Heart left ventricle (tissue), 16 donors: ENCODE data around the gene HOPX. TPM values are rescaled to one million over a fixed set of nuclear protein-coding genes. Genes with fewer than 3 reads are reported as not detected.
"Not testable (repeated sequence)": the region's sequence is repeated elsewhere in the genome, so short reads cannot be mapped to it uniquely, and the experiment has no call there.

Experiments used
- ATAC-seq, 4 donors: fragments of 200-7000 bp; cut with Tn5 transposase; one replicate each; pipeline ENCODE4 v1.9.1; 2020 to 2022; ENCODE audit warnings: moderate library complexity in 4 of 4, mild to moderate bottlenecking in 3 of 4, moderate number of reproducible peaks in 1 of 4
- DNase-seq, 5 donors: peaks; one replicate each; pipeline ENCODE4 v3.0.0-alpha.2; 2020
- H3K27ac ChIP-seq, 12 donors: fragments of 200-600 bp; sonication (generic) in 4 of 12; one replicate each; pipeline versions ENCODE4 v1.5.0 to v1.8.0; 2016 to 2022; ENCODE audit warnings: mild to moderate bottlenecking in 2 of 12
- H3K27me3 ChIP-seq, 9 donors: fragments of 200-600 bp; sonication (generic) in 2 of 9; one replicate each; pipeline versions ENCODE4 v1.5.1 to v1.8.0; 2016 to 2022; ENCODE audit warnings: mild to moderate bottlenecking in 3 of 9
- H3K36me3 ChIP-seq, 9 donors: fragments of 200-600 bp; sonication (generic) in 2 of 9; one replicate each; pipeline versions ENCODE4 v1.5.0 to v1.8.0; 2018 to 2022; ENCODE audit warnings: mild to moderate bottlenecking in 2 of 9
- H3K4me1 ChIP-seq, 12 donors: fragments of 200-600 bp; sonication (generic) in 4 of 12; one replicate each; pipeline versions ENCODE4 v1.5.0 to v1.8.0; 2016 to 2022; ENCODE audit warnings: mild to moderate bottlenecking in 3 of 12
- H3K4me3 ChIP-seq, 12 donors: fragments of 200-600 bp; sonication (generic) in 4 of 12; one replicate each; pipeline versions ENCODE4 v1.5.0 to v1.8.0; 2017 to 2022; ENCODE audit warnings: mild to moderate bottlenecking in 9 of 12, moderate library complexity in 4 of 12
- H3K9me3 ChIP-seq, 12 donors: fragments of 200-600 bp; sonication (generic) in 4 of 12; one replicate each; pipeline versions ENCODE4 v1.5.0 to v1.8.0; 2016 to 2022; ENCODE audit warnings: mild to moderate bottlenecking in 1 of 12
- POLR2A ChIP-seq, 2 donors: fragments of 450-650 bp; IDR thresholded peaks; one replicate each; pipeline ENCODE4 v1.6.1; 2017; ENCODE audit warnings: antibody characterized with exemption in 2 of 2, mild to moderate bottlenecking in 2 of 2, moderate library complexity in 2 of 2
- WGBS, 4 donors: extraction: QIAGEN DNeasy Blood & Tissue Kit in 2 of 4; methylation state at CpG; one replicate each; pipeline versions ENCODE4 v1.1.5 to v1.1.7; 2013 to 2018; 5-methylcytosine and 5-hydroxymethylcytosine counted together
- intact Hi-C, 10 donors: fragments of 100-400 bp; cut with DNase I; formaldehyde crosslinking; loops; one replicate each; pipeline versions ENCODE4 v1.11.1 to v1.14.2; 2022
- polyA plus RNA-seq, 2 donors: library from polyadenylated mRNA; stranded (reverse); fragments of 200-250 nt; gene quantifications; one replicate each; pipeline ENCODE4 v1.2.3, GENCODE V29; 2013
- total RNA-seq, 9 donors: library from RNA; depleted of rRNA in 2 of 9; stranded (reverse); fragments of >200 nt in 2 of 9; fragmentation: NEBNext Ultra II Directional in 3 of 9; extraction: Animal tissue kit (Norgen Biotek cat#: 25700) in 3 of 9; gene quantifications; one replicate each; pipeline versions ENCODE4 v1.1.0 to v1.2.4, GENCODE V29; 2016 to 2023
- TF ChIP-seq, protein P1 (sequence below), 12 donors: fragments of 200-600 bp; sonication (generic) in 4 of 12; IDR thresholded peaks; one replicate each; pipeline versions ENCODE4 v1.5.0 to v1.8.0; 2018 to 2022; ENCODE audit warnings: antibody characterized with exemption in 12 of 12, mild to moderate bottlenecking in 5 of 12
- donor health status: ischemic (EF 13 %, LVEDD 7.1; RV severe dilation, severe dysfunction).
- donor health status: healthy with polysubstance abuse.
- donor health status: DM: no; HTN: yes; CAD: no.
- donor health status: DM: no; HTN: no; CAD: no.
- donor health status: ischemic (EF 25% LVEDD 6.9; RV normal size, moderate dysfunction).
- donor health status: ischemic (EF 25% LVEDD 5.7; RV mildly dilated, moderate dysfunction).
- donor health status: healthy.
- donor health status: DM: yes; HTN: yes; CAD: no.
- donor health status: ischemic (EF 35%, LVEDD 5.7; RV mildly dilated, moderate dysfunction).
- donor health status: nonischemic (EF 11% LVEDD 7.7; RV severe dilation, severe dysfunction).
- donor health status: DM: yes; HTN: yes; CAD: no.
- donor health status: PGD.
- donor health status: ischemic (EF 29% LVEDD 5.4; RV normal size, mild dysfunction).
- donor health status: nonischemic (EF 23%, LVEDD 6.1; RV moderate dilation, normal function).

HOPX gene
- total and polyA plus RNA-seq, 11 donors = 1.5 to 223 (median 21.1) TPM

DNA sequence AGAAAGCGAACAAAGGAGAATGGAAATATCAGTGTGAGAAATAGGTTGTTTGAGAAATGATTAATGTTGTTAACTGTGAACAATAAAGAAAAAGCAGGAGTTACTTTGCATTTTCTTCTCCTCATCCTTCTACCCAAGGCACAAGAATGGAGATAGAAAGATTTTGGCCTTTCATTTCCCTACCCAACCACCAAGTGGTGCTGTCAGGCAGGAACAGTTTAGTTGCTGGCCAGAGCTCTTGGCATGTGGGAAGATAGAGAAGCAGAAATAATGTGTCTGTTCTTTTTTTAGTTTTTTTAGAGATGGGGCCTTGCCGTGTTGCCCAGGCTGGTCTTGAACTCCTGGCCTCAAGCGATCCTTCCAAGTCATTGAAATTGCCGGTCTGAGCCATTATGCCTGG, 12.8 kb downstream of the HOPX start:
- ATAC-seq = no peak
- H3K4me1 ChIP-seq = no peaks in the 10 kb centered on the region
- intact Hi-C loops = loop anchor here in 3 of 10 donors (5.0 to 10.0 kb wide), 2 partner anchors 134 to 137 kb away; no protein-coding TSS in a partner anchor
- peaks cover 0 to 10% (median 0%) of the 10 kb centered on the region in 12 donors for H3K9me3 ChIP-seq
- H3K27me3 ChIP-seq = peaks cover 0 to 16% (median 0%) of the 10 kb centered on the region in 9 donors
- no peak overlapping the region for H3K4me3 ChIP-seq
- H3K27ac ChIP-seq = no peak overlapping the region
- H3K36me3 ChIP-seq = no peaks in the 10 kb centered on the region
- TF ChIP-seq, protein P1, sequence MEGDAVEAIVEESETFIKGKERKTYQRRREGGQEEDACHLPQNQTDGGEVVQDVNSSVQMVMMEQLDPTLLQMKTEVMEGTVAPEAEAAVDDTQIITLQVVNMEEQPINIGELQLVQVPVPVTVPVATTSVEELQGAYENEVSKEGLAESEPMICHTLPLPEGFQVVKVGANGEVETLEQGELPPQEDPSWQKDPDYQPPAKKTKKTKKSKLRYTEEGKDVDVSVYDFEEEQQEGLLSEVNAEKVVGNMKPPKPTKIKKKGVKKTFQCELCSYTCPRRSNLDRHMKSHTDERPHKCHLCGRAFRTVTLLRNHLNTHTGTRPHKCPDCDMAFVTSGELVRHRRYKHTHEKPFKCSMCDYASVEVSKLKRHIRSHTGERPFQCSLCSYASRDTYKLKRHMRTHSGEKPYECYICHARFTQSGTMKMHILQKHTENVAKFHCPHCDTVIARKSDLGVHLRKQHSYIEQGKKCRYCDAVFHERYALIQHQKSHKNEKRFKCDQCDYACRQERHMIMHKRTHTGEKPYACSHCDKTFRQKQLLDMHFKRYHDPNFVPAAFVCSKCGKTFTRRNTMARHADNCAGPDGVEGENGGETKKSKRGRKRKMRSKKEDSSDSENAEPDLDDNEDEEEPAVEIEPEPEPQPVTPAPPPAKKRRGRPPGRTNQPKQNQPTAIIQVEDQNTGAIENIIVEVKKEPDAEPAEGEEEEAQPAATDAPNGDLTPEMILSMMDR (IDR thresholded peaks at IDR 0.05) = peak in 6 of 12 donors; percentile 12 to 30 (median 24)
- no peak for TF ChIP-seq POLR2A (IDR thresholded peaks at IDR 0.05)
- no peak for DNase-seq
- WGBS, 4 donors = 88 to 95% (median 90%) methylated on average over 4 of the region's 4 CpGs

DNA sequence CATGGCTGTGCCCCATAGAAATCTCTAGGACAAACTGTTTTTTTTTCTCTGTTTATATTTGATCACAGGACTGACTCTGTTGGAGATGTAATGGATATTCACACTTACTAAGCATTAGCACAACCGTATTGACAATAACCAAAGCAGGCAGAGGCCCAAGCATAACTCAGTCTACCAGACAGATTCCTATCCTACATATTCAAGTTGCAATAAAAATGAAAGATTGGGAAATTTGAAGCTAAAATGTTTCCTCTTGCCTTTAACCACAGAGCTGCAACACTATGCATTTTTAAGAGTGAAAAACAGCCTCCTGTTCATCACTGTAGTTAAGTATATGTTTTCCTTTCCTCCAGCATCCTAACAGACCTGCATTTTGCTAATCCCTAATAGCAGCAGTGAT, 13.7 kb downstream of the HOPX start:
- not testable (repeated sequence) for H3K36me3 ChIP-seq, H3K27ac ChIP-seq, ATAC-seq, H3K4me3 ChIP-seq, H3K4me1 ChIP-seq, DNase-seq
- H3K9me3 ChIP-seq = peaks cover 0 to 10% (median 0%) of the 10 kb centered on the region in 12 donors
- intact Hi-C loops = loop anchor here in 3 of 10 donors (5.0 to 10.0 kb wide), 2 partner anchors 135 to 137 kb away; no protein-coding TSS in a partner anchor
- peaks cover 0 to 16% (median 0%) of the 10 kb centered on the region in 9 donors for H3K27me3 ChIP-seq
- WGBS, 4 donors = 67 to 75% (median 73%) methylated on average over 1 of the region's 1 CpG

DNA sequence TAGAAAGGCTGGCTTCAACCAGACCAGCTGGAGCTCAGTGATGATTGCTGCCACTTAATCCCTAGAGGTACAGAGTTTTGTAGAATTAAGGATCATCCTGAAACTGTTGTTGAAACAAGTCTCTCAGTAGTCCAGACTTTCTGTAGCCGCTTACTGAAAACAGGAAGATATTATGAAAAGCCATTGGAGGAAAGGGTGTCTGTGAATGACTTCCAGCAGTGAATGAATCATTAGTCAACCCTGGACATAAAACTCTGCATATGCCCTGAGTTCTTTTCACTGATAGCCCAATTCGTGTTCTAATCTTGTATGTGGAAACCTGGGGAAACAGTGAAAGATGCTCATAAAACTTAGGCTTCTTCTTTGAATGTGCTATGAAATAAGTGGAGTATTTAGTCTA, 14.8 kb downstream of the HOPX start:
- intact Hi-C loops = loop anchor here in 3 of 10 donors (5.0 to 10.0 kb wide), 2 partner anchors 136 to 139 kb away; no protein-coding TSS in a partner anchor
- no peaks in the 10 kb centered on the region for H3K36me3 ChIP-seq
- no peak overlapping the region for H3K27ac ChIP-seq
- H3K9me3 ChIP-seq = peaks cover 0 to 10% (median 0%) of the 10 kb centered on the region in 12 donors
- DNase-seq = no peak
- ATAC-seq = no peak
- peaks cover 0 to 21% (median 0%) of the 10 kb centered on the region in 9 donors for H3K27me3 ChIP-seq
- H3K4me3 ChIP-seq = no peak overlapping the region
- WGBS, 4 donors = 53 to 80% (median 65%) methylated on average over 2 of the region's 2 CpGs
- no peaks in the 10 kb centered on the region for H3K4me1 ChIP-seq
- TF ChIP-seq POLR2A (IDR thresholded peaks at IDR 0.05) = no peak
- TF ChIP-seq, protein P1 (IDR thresholded peaks at IDR 0.05) = no peak

DNA sequence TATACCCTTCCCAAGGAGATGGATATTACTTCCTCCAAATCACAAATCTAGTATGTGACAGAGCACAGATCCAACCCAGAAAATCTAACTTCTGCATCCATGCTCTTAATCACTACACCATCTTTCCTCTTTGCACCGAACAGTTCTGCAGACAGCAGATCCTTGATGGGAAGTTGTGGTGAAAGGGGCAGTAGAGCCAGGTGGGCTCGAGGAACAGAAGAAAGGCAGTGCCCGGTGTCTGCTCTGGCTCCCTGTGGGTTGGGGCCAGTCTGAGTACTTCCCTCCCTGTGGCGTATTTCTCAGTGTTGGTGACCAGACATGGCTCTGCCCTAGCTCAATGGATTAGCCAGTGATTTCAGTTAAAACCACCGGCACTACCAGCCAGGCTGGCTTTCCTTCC, 15.3 kb downstream of the HOPX start:
- intact Hi-C loops = loop anchor here in 3 of 10 donors (5.0 to 10.0 kb wide), 2 partner anchors 137 to 139 kb away; no protein-coding TSS in a partner anchor
- Histone ChIP-seq H3K36me3 (no peaks in the 10 kb centered on the region), H3K4me3 (no peak overlapping the region), H3K27ac (no peak overlapping the region), H3K4me1 (no peaks in the 10 kb centered on the region), H3K9me3 (peaks cover 0 to 10% (median 0%) of the 10 kb centered on the region in 12 donors), H3K27me3 (peaks cover 0 to 23% (median 0%) of the 10 kb centered on the region in 9 donors)
- TF ChIP-seq POLR2A (IDR thresholded peaks at IDR 0.05) = no peak
- TF ChIP-seq, protein P1 (IDR thresholded peaks at IDR 0.05) = no peak
- no peak for DNase-seq
- no peak for ATAC-seq
- WGBS, 4 donors = 72 to 83% (median 83%) methylated on average over 5 of the region's 5 CpGs
